D721Med (cell line): ENCODE results near the gene INPPL1.
"Not testable (repeated sequence)": the region's sequence is repeated elsewhere in the genome, so short reads cannot be mapped to it uniquely, and the experiment has no call there.

ENCODE experiments used
- DNase-seq: peaks from one replicate; pipeline ENCODE4 v3.0.0; 2011; ENCODE audit warnings: low spot score; ENCODE audit not compliant: insufficient read length
- FAIRE-seq: peaks from 2 replicates; lab custom pipeline; 2011; peaks lifted over from hg19 to GRCh38; lab: Jason Lieb, UNC
- CTCF ChIP-seq: IDR thresholded peaks from 2 replicates; pipeline ENCODE4 v1.5.1; 2012; ENCODE audit warnings: mild to moderate bottlenecking, control low read depth; ENCODE audit not compliant: insufficient read depth; ENCODE audit errors: missing control alignments

The INPPL1 gene

GRCh38 chr11:72188267-72188666 lies 36.3 kb upstream of the INPPL1 start:
- no peak for FAIRE-seq
- no peak for TF ChIP-seq CTCF
- DNase-seq: no peak

- DNase-seq (no peak), FAIRE-seq (no peak)
- TF ChIP-seq CTCF: no peak
These were observed 34.9 kb upstream of the INPPL1 start for GRCh38 chr11:72189455-72190250.

DNA sequence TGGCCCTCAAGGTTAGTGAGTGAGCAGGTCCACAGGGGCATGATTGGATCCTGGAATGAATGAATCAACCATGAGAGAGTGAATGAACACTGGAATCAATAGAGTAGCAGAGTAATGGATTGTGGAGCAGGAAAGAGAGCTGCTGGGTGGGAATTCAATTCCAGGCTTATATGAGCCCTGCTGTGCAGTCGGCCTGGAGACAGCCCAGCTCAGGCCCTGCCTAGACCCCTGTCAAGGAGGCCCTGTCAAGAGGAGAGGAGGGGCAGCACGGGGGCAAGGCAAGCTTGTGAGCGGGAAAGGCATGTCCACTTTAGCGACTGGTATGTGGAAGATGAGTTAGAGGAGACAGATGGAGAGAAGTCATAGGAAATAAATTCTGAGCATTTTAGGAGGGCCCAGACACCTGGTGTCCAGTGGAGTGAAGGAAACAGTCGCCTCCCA lies 33.9 kb upstream of the INPPL1 start:
- DNase-seq (no peak), FAIRE-seq (no peak)
- no peak for TF ChIP-seq CTCF

DNA sequence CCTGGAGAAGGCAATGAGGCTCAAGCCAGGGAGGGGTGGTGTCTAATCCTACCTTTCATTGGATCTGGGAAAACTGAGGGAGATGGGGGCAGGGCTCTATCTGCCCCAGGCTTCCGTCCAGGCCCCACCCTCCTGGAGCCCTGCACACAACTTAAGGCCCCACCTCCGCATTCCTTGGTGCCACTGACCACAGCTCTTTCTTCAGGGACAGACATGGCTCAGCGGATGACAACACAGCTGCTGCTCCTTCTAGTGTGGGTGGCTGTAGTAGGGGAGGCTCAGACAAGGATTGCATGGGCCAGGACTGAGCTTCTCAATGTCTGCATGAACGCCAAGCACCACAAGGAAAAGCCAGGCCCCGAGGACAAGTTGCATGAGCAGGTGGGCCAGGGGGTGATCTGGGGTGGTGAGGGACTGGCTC lies 32.6 kb upstream of the INPPL1 start, which contains the start of gene FOLR1:
Gene FOLR1 (plus strand): TSS at position 180 of the 421 bp plus-strand sequence. CDS start 34 bp downstream, at position 214.
- no peak for TF ChIP-seq CTCF
- DNase-seq (no peak), FAIRE-seq (no peak)

- no peak for DNase-seq
- no peak for FAIRE-seq
- no peak for TF ChIP-seq CTCF
These were observed 28.9 kb upstream of the INPPL1 start for GRCh38 chr11:72195518-72196270.

DNA sequence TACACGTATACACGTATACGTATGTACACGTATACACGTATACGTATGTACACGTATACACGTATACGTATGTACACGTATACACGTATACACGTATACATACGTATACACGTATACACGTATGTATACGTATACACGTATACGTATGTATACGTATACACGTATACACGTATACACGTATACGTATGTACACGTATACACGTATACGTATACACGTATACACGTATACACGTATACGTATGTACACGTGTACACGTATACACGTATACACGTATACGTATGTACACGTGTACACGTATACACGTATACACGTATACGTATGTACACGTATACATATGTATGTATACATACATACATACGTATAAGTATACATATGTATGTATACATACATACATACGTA lies 23.1 kb upstream of the INPPL1 start:
- peak; percentile 99 for FAIRE-seq
- DNase-seq: not testable (repeated sequence)

DNA sequence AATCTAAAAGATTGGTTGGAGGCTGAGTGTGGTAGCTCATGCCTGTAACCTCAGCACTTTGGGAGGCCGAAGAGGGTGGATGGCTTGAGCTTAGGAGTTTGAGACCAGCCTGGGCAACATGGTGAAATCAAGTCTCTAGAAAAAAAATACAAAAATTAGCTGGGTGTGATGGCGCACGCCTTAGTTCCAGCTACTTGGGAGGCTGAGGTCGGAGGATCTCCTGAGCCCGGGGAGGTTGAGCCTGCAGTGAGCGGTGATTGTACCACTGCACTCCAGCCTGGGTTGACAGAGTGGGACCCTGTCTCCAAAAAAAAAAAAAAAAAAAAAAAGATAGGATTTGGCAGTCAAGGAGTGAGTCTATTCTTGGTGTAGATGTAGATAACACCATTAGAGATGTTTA lies 22.0 kb upstream of the INPPL1 start:
- FAIRE-seq (no peak), DNase-seq (no peak)
- no peak for TF ChIP-seq CTCF
